Panc1 (cell line): ENCODE measurements around the gene DNASE1L3.

Experiments
- POLR2AphosphoS5 ChIP-seq: IDR thresholded peaks from 2 replicates; pipeline ENCODE4 v1.6.1; 2012; ENCODE audit warnings: mild to moderate bottlenecking, low read depth, low read length, moderate library complexity
- SIN3A ChIP-seq: IDR thresholded peaks from 2 replicates; pipeline ENCODE4 v1.6.1; 2012; ENCODE audit warnings: low read depth, mild to moderate bottlenecking, low read length, moderate library complexity, borderline replicate concordance; ENCODE audit not compliant: insufficient read depth
- TCF7L2 ChIP-seq: IDR thresholded peaks from 2 replicates; pipeline ENCODE4 v1.6.1; 2011; ENCODE audit warnings: mild to moderate bottlenecking, low read depth, low read length, inconsistent platforms
- TF ChIP-seq, protein P1 (sequence below): fragments of 450-650 bp; IDR thresholded peaks from 2 replicates; pipeline ENCODE4 v1.5.1; 2017; ENCODE audit warnings: mild to moderate bottlenecking
- TF ChIP-seq, protein P2 (sequence below), 2 experiments: IDR thresholded peaks; 2 replicates each; pipeline ENCODE4 v1.6.1; 2011 to 2012; ENCODE audit warnings: low read depth in 2 of 2, control low read depth in 1 of 2, low read length in 1 of 2, mild to moderate bottlenecking in 1 of 2, moderate library complexity in 1 of 2; ENCODE audit not compliant: insufficient read depth in 1 of 2

GRCh38 chr3:58169371-58169770 is 41.4 kb downstream of the DNASE1L3 start:
- TF ChIP-seq, protein P1, sequence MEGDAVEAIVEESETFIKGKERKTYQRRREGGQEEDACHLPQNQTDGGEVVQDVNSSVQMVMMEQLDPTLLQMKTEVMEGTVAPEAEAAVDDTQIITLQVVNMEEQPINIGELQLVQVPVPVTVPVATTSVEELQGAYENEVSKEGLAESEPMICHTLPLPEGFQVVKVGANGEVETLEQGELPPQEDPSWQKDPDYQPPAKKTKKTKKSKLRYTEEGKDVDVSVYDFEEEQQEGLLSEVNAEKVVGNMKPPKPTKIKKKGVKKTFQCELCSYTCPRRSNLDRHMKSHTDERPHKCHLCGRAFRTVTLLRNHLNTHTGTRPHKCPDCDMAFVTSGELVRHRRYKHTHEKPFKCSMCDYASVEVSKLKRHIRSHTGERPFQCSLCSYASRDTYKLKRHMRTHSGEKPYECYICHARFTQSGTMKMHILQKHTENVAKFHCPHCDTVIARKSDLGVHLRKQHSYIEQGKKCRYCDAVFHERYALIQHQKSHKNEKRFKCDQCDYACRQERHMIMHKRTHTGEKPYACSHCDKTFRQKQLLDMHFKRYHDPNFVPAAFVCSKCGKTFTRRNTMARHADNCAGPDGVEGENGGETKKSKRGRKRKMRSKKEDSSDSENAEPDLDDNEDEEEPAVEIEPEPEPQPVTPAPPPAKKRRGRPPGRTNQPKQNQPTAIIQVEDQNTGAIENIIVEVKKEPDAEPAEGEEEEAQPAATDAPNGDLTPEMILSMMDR, result no peak
- TF ChIP-seq POLR2AphosphoS5 (no peak), TCF7L2 (no peak), SIN3A (no peak)
- TF ChIP-seq, protein P2, sequence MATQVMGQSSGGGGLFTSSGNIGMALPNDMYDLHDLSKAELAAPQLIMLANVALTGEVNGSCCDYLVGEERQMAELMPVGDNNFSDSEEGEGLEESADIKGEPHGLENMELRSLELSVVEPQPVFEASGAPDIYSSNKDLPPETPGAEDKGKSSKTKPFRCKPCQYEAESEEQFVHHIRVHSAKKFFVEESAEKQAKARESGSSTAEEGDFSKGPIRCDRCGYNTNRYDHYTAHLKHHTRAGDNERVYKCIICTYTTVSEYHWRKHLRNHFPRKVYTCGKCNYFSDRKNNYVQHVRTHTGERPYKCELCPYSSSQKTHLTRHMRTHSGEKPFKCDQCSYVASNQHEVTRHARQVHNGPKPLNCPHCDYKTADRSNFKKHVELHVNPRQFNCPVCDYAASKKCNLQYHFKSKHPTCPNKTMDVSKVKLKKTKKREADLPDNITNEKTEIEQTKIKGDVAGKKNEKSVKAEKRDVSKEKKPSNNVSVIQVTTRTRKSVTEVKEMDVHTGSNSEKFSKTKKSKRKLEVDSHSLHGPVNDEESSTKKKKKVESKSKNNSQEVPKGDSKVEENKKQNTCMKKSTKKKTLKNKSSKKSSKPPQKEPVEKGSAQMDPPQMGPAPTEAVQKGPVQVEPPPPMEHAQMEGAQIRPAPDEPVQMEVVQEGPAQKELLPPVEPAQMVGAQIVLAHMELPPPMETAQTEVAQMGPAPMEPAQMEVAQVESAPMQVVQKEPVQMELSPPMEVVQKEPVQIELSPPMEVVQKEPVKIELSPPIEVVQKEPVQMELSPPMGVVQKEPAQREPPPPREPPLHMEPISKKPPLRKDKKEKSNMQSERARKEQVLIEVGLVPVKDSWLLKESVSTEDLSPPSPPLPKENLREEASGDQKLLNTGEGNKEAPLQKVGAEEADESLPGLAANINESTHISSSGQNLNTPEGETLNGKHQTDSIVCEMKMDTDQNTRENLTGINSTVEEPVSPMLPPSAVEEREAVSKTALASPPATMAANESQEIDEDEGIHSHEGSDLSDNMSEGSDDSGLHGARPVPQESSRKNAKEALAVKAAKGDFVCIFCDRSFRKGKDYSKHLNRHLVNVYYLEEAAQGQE (IDR thresholded peaks at IDR 0.05; ENCODE audit: insufficient read depth in 1 of 2, low read depth in 2 of 2, low read length in 1 of 2), result no peak
